ENCODE data around the gene PIP5K1B.
A peak's percentile ranks its signal among the peaks of the same experiment; 100 is the strongest.

PIP5K1B gene

DNA sequence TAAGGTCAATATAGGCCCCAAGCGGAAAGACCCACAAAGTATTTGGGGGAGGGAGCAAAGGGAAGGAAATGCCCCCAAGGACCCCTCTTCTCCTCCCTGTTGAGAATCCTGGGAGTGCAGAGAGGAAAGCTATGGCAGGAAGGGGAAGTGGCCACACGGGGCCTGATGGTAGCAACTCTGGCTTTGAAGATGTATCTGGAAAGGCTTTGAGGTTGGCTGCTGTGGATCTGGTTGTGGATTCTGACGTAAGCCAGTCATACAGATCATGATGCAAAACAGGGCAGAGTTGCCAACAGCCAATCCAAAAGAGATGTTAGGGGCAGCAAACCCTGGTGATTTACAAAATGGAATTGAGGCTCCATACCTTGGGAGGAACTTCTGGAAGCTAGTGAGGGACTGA is 200.1 kb downstream of the PIP5K1B start:
- Histone ChIP-seq H3K9me3 (ENCODE audit: control insufficient read depth, low read length) (no peaks in the 10 kb centered on the region), H3K4me1 (ENCODE audit: control insufficient read depth, insufficient read depth, low read length, poor library complexity, severe bottlenecking) (no peaks in the 10 kb centered on the region), H3K27ac (ENCODE audit: low read depth, low read length, severe bottlenecking) (no peak overlapping the region), H3K4me3 (ENCODE audit: extremely low read depth, insufficient read depth, low read length, poor library complexity, severe bottlenecking) (no peak overlapping the region), H3K36me3 (ENCODE audit: control insufficient read depth, insufficient read depth, low read length) (no peaks in the 10 kb centered on the region)
- WGBS, 2 experiments (ENCODE audit: insufficient coverage in 2 of 2), result 37 to 69% methylated on average over 2 of the region's 3 CpGs

DNA sequence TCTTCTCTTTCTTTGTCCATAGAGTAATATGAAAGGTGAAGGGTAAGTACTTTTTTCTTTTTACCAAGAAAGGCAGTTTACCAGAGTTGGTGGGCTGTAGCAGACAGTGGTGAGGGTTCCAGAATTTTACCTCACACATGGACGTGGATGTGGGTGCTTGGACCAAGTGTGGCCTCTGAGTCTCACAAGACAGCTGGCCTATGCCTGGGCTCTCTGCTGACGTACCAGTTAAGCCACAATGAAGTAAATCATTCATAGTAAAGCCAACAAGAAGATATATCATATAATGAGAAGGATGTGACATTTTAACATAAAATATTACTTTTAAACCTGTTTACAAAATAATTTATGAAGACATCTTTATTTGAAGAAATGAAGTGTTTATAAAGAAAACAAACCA is 202.9 kb downstream of the PIP5K1B start:
- Histone ChIP-seq H3K27ac (ENCODE audit: low read depth, low read length, severe bottlenecking) (no peak overlapping the region), H3K4me3 (ENCODE audit: extremely low read depth, insufficient read depth, low read length, poor library complexity, severe bottlenecking) (no peak overlapping the region), H3K9me3 (ENCODE audit: control insufficient read depth, low read length) (no peaks in the 10 kb centered on the region), H3K4me1 (ENCODE audit: control insufficient read depth, insufficient read depth, low read length, poor library complexity, severe bottlenecking) (no peaks in the 10 kb centered on the region), H3K36me3 (ENCODE audit: control insufficient read depth, insufficient read depth, low read length) (no peaks in the 10 kb centered on the region)
- no CpG with 5 or more reads among the region's 2 CpGs for WGBS, 2 experiments (ENCODE audit: insufficient coverage in 2 of 2)

DNA sequence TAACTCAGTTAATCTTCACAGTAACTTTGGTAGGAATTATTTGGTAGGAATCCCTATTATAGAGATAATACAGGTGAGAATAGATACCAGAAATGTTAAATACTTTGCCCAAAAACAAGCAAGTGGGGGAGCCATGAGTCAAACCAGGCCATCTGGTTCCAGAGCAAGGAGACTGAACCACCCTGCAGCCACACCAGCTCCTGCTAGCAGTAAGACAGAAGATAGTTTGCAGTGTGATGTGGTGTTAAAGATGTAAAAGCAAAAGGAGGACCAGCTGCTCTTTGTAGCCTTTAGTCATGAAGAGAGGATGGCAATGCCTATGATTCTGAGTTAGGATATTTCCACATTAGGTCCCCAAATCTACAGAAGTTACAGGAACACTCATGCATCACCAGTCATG is 207.5 kb downstream of the PIP5K1B start:
- Histone ChIP-seq H3K9me3 (ENCODE audit: control insufficient read depth, low read length) (no peaks in the 10 kb centered on the region), H3K36me3 (ENCODE audit: control insufficient read depth, insufficient read depth, low read length) (no peaks in the 10 kb centered on the region), H3K27ac (ENCODE audit: low read depth, low read length, severe bottlenecking) (no peak overlapping the region), H3K4me1 (ENCODE audit: control insufficient read depth, insufficient read depth, low read length, poor library complexity, severe bottlenecking) (no peaks in the 10 kb centered on the region), H3K4me3 (ENCODE audit: extremely low read depth, insufficient read depth, low read length, poor library complexity, severe bottlenecking) (no peak overlapping the region)

DNA sequence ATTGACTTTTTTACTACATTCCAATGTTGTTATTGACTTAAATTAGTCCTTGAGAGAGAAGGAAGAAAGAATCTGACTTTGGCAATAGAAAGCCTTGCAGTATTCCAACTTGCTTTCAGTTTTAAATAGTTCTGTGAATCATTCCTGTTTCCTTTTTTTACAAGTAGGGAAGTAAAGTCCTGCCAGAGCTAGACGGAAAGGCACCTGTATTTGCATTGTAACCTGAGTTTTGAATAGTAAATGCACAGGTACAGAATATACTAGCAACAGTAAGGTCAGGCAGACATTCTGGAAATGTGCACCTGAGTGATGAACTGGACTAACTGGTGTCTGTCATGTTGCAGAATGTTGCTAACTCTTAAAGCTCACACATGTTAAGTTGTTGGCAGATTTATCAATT is 208.0 kb downstream of the PIP5K1B start:
- H3K27ac ChIP-seq (ENCODE audit: low read depth, low read length, severe bottlenecking), result no peak overlapping the region
- no peaks in the 10 kb centered on the region for H3K36me3 ChIP-seq (ENCODE audit: control insufficient read depth, insufficient read depth, low read length)
- no peaks in the 10 kb centered on the region for H3K4me1 ChIP-seq (ENCODE audit: control insufficient read depth, insufficient read depth, low read length, poor library complexity, severe bottlenecking)
- no peaks in the 10 kb centered on the region for H3K9me3 ChIP-seq (ENCODE audit: control insufficient read depth, low read length)
- WGBS, 2 experiments (ENCODE audit: insufficient coverage in 2 of 2), result 80% methylated on average over 1 of the region's 1 CpG
- no peak overlapping the region for H3K4me3 ChIP-seq (ENCODE audit: extremely low read depth, insufficient read depth, low read length, poor library complexity, severe bottlenecking)

DNA sequence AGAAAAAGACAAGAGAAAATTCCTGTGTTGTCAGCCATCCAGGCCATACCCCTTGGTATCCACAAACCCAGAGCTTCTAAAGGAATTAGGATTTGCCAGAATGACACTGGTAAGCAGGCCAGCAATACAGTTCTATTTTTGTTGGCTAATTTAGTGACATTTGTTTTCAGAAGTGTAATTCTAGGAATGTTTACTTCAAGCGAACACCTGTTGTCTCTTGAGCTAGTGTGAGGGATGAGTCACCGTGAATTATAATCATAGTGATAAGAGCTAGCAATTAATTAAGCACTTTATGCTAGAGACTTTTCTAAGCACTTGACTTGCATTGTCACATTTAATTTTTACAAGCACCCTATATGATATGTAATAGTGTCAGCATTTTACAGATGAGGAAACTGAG is 209.7 kb downstream of the PIP5K1B start:
- Histone ChIP-seq H3K4me1 (ENCODE audit: control insufficient read depth, insufficient read depth, low read length, poor library complexity, severe bottlenecking) (no peaks in the 10 kb centered on the region), H3K36me3 (ENCODE audit: control insufficient read depth, insufficient read depth, low read length) (no peaks in the 10 kb centered on the region), H3K4me3 (ENCODE audit: extremely low read depth, insufficient read depth, low read length, poor library complexity, severe bottlenecking) (no peak overlapping the region), H3K27ac (ENCODE audit: low read depth, low read length, severe bottlenecking) (no peak overlapping the region), H3K9me3 (ENCODE audit: control insufficient read depth, low read length) (no peaks in the 10 kb centered on the region)
- 100% methylated on average over 1 of the region's 2 CpGs; no CpG with 5 or more reads in 1 of the 2 experiments for WGBS, 2 experiments (ENCODE audit: insufficient coverage in 2 of 2)

DNA sequence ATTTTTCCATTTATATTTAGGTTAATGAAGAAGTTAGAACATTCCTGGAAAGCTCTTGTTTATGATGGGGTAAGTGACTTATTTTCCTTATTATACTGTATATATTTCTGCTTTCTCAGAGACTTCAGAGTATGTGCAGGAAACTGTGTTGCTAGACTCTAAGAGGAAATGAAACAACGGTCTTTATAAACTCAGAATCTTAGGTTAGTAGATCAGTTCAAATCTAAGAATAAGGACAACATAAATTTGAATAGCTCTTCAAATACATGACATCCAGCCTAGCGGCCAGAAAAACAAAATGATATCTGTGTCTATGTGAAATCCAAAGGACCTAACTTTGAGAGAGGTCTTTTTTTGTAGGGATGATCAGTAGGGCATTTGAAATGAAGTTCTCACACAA is 214.6 kb downstream of the PIP5K1B start:
- H3K4me3 ChIP-seq (ENCODE audit: extremely low read depth, insufficient read depth, low read length, poor library complexity, severe bottlenecking), result no peak overlapping the region
- no peaks in the 10 kb centered on the region for H3K9me3 ChIP-seq (ENCODE audit: control insufficient read depth, low read length)
- no peaks in the 10 kb centered on the region for H3K36me3 ChIP-seq (ENCODE audit: control insufficient read depth, insufficient read depth, low read length)
- WGBS, 2 experiments (ENCODE audit: insufficient coverage in 2 of 2), result 80% methylated on average over 1 of the region's 2 CpGs; no CpG with 5 or more reads in 1 of the 2 experiments
- no peaks in the 10 kb centered on the region for H3K4me1 ChIP-seq (ENCODE audit: control insufficient read depth, insufficient read depth, low read length, poor library complexity, severe bottlenecking)
- H3K27ac ChIP-seq (ENCODE audit: low read depth, low read length, severe bottlenecking), result no peak overlapping the region

DNA sequence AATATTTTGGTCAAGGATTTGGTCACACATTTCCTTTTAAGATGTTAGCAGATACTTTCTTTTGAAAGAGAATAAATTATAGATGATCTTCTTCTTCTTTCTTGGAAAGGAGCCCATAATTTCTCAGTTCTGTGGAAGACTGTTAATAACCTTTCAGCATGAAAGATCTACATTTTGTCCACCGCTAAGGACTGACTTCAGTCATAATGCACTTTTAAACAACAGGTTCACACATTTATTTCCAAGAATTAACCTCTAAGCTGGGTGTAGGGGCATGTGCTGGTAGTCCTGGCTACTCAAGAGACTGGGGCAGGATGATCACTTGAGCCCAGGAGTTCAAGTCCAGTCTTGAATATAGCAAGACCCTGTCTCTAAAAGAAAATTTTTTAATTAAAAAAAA is 215.9 kb downstream of the PIP5K1B start:
- Histone ChIP-seq H3K9me3 (ENCODE audit: control insufficient read depth, low read length) (no peaks in the 10 kb centered on the region), H3K4me1 (ENCODE audit: control insufficient read depth, insufficient read depth, low read length, poor library complexity, severe bottlenecking) (no peaks in the 10 kb centered on the region), H3K27ac (ENCODE audit: low read depth, low read length, severe bottlenecking) (no peak overlapping the region), H3K36me3 (ENCODE audit: control insufficient read depth, insufficient read depth, low read length) (no peaks in the 10 kb centered on the region), H3K4me3 (ENCODE audit: extremely low read depth, insufficient read depth, low read length, poor library complexity, severe bottlenecking) (no peak overlapping the region)
- WGBS, 2 experiments (ENCODE audit: insufficient coverage in 2 of 2), result no CpG with 5 or more reads among the region's 1 CpG

DNA sequence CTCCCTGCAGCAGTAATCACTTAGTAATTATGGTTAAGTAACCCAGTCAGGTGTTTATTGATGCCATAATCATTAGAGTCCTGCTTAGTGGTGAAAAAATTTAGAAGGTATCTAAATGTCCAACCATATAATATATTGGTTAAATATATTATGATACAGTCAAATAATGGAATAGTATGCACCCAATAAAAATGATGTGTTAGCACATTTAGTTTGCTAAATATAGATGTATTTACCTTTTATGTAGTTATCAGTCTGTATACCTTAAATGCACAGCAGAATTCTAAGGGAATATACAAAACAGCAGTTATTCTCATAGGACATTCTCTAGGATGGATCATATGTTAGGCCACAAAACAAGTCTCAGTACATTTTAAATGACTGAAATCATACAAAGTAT is 218.4 kb downstream of the PIP5K1B start:
- H3K4me1 ChIP-seq (ENCODE audit: control insufficient read depth, insufficient read depth, low read length, poor library complexity, severe bottlenecking), result no peaks in the 10 kb centered on the region
- H3K4me3 ChIP-seq (ENCODE audit: extremely low read depth, insufficient read depth, low read length, poor library complexity, severe bottlenecking), result no peak overlapping the region
- H3K36me3 ChIP-seq (ENCODE audit: control insufficient read depth, insufficient read depth, low read length), result no peaks in the 10 kb centered on the region
- H3K27ac ChIP-seq (ENCODE audit: low read depth, low read length, severe bottlenecking), result no peak overlapping the region
- H3K9me3 ChIP-seq (ENCODE audit: control insufficient read depth, low read length), result no peaks in the 10 kb centered on the region

DNA sequence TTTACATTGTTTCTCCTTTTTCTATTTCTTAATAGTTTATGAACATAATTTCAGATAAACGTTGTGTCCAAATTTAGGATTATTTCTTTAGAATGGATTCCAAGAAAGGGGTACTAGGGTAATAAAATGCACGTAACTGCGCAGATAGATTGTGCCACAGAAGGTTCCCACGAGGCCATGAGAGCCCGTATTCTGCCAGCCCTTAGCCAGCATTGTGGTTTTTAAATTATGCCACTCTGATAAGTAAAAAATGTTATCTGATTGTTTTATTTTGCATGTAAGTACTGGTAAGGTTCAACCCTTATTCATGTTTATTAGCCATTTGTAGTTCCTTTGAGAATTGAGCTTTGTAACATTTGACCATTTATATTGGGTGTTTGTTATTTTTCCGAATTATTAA is 220.1 kb downstream of the PIP5K1B start:
- H3K4me3 ChIP-seq (ENCODE audit: extremely low read depth, insufficient read depth, low read length, poor library complexity, severe bottlenecking), result no peak overlapping the region
- no peaks in the 10 kb centered on the region for H3K4me1 ChIP-seq (ENCODE audit: control insufficient read depth, insufficient read depth, low read length, poor library complexity, severe bottlenecking)
- no peaks in the 10 kb centered on the region for H3K36me3 ChIP-seq (ENCODE audit: control insufficient read depth, insufficient read depth, low read length)
- H3K9me3 ChIP-seq (ENCODE audit: control insufficient read depth, low read length), result no peaks in the 10 kb centered on the region
- H3K27ac ChIP-seq (ENCODE audit: low read depth, low read length, severe bottlenecking), result no peak overlapping the region
- WGBS, 2 experiments (ENCODE audit: insufficient coverage in 2 of 2), result 55 to 68% methylated on average over 3 to 4 of the region's 6 CpGs

DNA sequence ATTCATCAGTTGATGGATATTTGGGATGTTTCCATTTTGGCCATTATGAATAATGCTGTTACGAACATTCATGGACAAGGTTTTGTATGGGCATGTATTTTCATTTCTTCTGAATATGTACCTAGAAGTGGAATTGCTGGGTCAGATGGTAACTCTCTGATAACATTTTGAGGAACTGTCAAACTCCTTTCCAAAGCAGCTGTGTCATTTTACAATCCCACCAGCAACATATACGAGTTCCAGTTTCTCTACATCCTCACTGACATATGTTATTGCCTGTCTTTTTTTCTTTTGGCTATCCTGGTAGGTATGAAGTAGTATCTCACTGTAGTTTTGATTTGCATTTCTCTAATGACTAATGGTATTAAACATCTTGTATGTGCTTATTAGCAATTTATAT is 222.1 kb downstream of the PIP5K1B start:
- no peak overlapping the region for H3K4me3 ChIP-seq (ENCODE audit: extremely low read depth, insufficient read depth, low read length, poor library complexity, severe bottlenecking)
- 80 to 100% methylated on average over 1 of the region's 2 CpGs for WGBS, 2 experiments (ENCODE audit: insufficient coverage in 2 of 2)
- no peak overlapping the region for H3K27ac ChIP-seq (ENCODE audit: low read depth, low read length, severe bottlenecking)
- H3K9me3 ChIP-seq (ENCODE audit: control insufficient read depth, low read length), result no peaks in the 10 kb centered on the region
- H3K4me1 ChIP-seq (ENCODE audit: control insufficient read depth, insufficient read depth, low read length, poor library complexity, severe bottlenecking), result no peaks in the 10 kb centered on the region
- no peaks in the 10 kb centered on the region for H3K36me3 ChIP-seq (ENCODE audit: control insufficient read depth, insufficient read depth, low read length)

DNA sequence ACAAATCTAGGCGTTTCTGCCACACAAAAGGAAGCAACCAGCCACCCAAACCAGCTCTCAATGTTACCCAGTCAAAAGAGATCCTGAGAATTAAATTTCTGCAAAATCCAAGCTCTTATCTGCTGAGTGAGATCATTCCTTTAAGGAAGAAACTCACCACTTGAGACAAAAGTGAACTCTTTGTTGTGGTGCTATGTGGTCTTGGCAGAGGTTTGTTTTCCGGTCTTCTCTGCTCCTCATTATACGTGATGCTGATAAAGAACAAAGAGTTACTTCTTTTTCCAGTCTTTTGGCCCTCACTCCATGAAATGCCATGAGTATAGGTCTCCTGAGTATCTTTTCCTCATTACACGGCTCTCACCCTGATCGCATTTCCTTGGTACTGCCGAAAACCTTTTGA is 226.8 kb downstream of the PIP5K1B start:
- no peaks in the 10 kb centered on the region for H3K9me3 ChIP-seq (ENCODE audit: control insufficient read depth, low read length)
- 81 to 93% methylated on average over 3 to 5 of the region's 6 CpGs for WGBS, 2 experiments (ENCODE audit: insufficient coverage in 2 of 2)
- no peak overlapping the region for H3K4me3 ChIP-seq (ENCODE audit: extremely low read depth, insufficient read depth, low read length, poor library complexity, severe bottlenecking)
- peak overlapping the region; percentile 11 for H3K27ac ChIP-seq (ENCODE audit: low read depth, low read length, severe bottlenecking)
- no peaks in the 10 kb centered on the region for H3K4me1 ChIP-seq (ENCODE audit: control insufficient read depth, insufficient read depth, low read length, poor library complexity, severe bottlenecking)
- H3K36me3 ChIP-seq (ENCODE audit: control insufficient read depth, insufficient read depth, low read length), result no peaks in the 10 kb centered on the region

DNA sequence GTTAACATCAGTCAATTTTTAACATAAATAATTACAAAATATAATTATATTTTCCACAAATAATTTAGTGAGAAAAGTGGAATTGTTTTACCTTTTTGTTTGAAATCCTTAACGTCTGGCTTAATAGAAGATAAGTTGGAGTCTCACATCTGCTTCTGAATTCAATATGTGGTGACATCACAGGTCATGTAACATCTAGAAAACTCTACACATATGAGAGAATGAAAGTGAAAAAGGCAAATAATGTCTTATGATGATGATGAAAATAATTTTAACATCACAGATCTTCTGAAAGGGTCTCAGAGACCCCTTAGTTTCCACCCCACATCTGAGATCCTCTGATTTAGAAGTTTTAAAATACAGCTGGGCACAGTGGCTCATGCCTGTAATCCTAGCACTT is 227.4 kb downstream of the PIP5K1B start:
- no peaks in the 10 kb centered on the region for H3K4me1 ChIP-seq (ENCODE audit: control insufficient read depth, insufficient read depth, low read length, poor library complexity, severe bottlenecking)
- H3K9me3 ChIP-seq (ENCODE audit: control insufficient read depth, low read length), result no peaks in the 10 kb centered on the region
- H3K4me3 ChIP-seq (ENCODE audit: extremely low read depth, insufficient read depth, low read length, poor library complexity, severe bottlenecking), result no peak overlapping the region
- no peaks in the 10 kb centered on the region for H3K36me3 ChIP-seq (ENCODE audit: control insufficient read depth, insufficient read depth, low read length)
- no peak overlapping the region for H3K27ac ChIP-seq (ENCODE audit: low read depth, low read length, severe bottlenecking)
- WGBS, 2 experiments (ENCODE audit: insufficient coverage in 2 of 2), result no CpG with 5 or more reads among the region's 1 CpG
